ENCODE data around the gene STXBP6. TPM values are rescaled to one million over a fixed set of nuclear protein-coding genes. Genes with fewer than 3 reads are reported as not detected.
A peak's percentile ranks its signal among the peaks of the same experiment; 100 is the strongest.

Gene STXBP6
- total and polyA plus RNA-seq, 2 of the 13 experiments (the other 11 are each of a cell fraction or from before 2014, with no cell fraction given) = 35.3 to 42.8 TPM

DNA sequence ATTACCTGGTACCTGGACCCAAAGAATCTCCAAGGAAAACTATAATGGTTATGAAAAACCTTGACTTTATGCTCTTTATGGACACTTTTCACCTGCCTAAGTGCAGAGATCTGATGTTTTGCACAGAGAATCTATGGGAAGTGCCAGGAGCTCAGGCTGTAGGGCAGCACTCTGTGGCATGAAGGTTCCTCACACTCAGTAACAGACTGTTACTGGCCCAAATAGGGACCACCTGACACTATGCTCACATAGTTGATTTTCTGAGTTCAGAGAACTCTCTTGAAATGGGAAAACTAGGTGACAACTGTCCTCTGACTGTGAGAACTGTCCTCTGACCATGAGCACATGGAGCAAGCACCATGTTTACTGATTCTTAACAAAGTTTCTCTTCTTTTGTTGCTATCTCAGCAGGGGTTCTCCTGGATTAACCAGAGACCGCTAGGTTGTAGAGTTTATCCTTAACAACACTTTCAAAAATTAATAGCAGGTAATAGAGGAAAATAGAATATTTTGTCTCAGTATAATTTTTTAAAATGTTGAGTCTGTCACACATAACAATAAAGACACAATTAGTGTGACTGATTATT lies 101.6 kb downstream of the STXBP6 start (continued):
- TF ChIP-seq, protein P1, sequence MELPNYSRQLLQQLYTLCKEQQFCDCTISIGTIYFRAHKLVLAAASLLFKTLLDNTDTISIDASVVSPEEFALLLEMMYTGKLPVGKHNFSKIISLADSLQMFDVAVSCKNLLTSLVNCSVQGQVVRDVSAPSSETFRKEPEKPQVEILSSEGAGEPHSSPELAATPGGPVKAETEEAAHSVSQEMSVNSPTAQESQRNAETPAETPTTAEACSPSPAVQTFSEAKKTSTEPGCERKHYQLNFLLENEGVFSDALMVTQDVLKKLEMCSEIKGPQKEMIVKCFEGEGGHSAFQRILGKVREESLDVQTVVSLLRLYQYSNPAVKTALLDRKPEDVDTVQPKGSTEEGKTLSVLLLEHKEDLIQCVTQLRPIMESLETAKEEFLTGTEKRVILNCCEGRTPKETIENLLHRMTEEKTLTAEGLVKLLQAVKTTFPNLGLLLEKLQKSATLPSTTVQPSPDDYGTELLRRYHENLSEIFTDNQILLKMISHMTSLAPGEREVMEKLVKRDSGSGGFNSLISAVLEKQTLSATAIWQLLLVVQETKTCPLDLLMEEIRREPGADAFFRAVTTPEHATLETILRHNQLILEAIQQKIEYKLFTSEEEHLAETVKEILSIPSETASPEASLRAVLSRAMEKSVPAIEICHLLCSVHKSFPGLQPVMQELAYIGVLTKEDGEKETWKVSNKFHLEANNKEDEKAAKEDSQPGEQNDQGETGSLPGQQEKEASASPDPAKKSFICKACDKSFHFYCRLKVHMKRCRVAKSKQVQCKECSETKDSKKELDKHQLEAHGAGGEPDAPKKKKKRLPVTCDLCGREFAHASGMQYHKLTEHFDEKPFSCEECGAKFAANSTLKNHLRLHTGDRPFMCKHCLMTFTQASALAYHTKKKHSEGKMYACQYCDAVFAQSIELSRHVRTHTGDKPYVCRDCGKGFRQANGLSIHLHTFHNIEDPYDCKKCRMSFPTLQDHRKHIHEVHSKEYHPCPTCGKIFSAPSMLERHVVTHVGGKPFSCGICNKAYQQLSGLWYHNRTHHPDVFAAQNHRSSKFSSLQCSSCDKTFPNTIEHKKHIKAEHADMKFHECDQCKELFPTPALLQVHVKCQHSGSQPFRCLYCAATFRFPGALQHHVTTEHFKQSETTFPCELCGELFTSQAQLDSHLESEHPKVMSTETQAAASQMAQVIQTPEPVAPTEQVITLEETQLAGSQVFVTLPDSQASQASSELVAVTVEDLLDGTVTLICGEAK (IDR thresholded peaks at IDR 0.05) = no peak
- TF ChIP-seq, protein P1 (CRISPR knock-in tag; IDR thresholded peaks at IDR 0.05) = no peak
- TF ChIP-seq MEF2D (CRISPR knock-in tag; IDR thresholded peaks at IDR 0.05) = no peak
- TF ChIP-seq, protein P2, sequence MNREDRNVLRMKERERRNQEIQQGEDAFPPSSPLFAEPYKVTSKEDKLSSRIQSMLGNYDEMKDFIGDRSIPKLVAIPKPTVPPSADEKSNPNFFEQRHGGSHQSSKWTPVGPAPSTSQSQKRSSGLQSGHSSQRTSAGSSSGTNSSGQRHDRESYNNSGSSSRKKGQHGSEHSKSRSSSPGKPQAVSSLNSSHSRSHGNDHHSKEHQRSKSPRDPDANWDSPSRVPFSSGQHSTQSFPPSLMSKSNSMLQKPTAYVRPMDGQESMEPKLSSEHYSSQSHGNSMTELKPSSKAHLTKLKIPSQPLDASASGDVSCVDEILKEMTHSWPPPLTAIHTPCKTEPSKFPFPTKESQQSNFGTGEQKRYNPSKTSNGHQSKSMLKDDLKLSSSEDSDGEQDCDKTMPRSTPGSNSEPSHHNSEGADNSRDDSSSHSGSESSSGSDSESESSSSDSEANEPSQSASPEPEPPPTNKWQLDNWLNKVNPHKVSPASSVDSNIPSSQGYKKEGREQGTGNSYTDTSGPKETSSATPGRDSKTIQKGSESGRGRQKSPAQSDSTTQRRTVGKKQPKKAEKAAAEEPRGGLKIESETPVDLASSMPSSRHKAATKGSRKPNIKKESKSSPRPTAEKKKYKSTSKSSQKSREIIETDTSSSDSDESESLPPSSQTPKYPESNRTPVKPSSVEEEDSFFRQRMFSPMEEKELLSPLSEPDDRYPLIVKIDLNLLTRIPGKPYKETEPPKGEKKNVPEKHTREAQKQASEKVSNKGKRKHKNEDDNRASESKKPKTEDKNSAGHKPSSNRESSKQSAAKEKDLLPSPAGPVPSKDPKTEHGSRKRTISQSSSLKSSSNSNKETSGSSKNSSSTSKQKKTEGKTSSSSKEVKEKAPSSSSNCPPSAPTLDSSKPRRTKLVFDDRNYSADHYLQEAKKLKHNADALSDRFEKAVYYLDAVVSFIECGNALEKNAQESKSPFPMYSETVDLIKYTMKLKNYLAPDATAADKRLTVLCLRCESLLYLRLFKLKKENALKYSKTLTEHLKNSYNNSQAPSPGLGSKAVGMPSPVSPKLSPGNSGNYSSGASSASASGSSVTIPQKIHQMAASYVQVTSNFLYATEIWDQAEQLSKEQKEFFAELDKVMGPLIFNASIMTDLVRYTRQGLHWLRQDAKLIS (CRISPR knock-in tag; IDR thresholded peaks at IDR 0.05) = no peak
- no peak for TF ChIP-seq HNRNPUL1 (IDR thresholded peaks at IDR 0.05; ENCODE audit: low read depth, low read length)
- TF ChIP-seq KLF12 (CRISPR knock-in tag; IDR thresholded peaks at IDR 0.05; ENCODE audit: borderline replicate concordance) = 0 out of 2 replicates have a peak, but pooled peaks have one; percentile 31
- no peak for TF ChIP-seq TGIF2 (CRISPR knock-in tag; IDR thresholded peaks at IDR 0.05)
- TF ChIP-seq, protein P3, sequence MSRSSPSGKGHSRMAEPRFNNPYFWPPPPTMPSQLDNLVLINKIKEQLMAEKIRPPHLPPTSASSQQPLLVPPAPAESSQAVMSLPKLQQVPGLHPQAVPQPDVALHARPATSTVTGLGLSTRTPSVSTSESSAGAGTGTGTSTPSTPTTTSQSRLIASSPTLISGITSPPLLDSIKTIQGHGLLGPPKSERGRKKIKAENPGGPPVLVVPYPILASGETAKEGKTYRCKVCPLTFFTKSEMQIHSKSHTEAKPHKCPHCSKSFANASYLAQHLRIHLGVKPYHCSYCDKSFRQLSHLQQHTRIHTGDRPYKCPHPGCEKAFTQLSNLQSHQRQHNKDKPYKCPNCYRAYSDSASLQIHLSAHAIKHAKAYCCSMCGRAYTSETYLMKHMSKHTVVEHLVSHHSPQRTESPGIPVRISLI (CRISPR knock-in tag; IDR thresholded peaks at IDR 0.05; ENCODE audit: borderline replicate concordance) = no peak
- no peak for TF ChIP-seq IKZF4 (CRISPR knock-in tag; IDR thresholded peaks at IDR 0.05; ENCODE audit: borderline replicate concordance, low read depth, not compliant biosample characterization)
- no peak for TF ChIP-seq CEBPG (CRISPR knock-in tag; IDR thresholded peaks at IDR 0.05)
- TF ChIP-seq ZNF563 (CRISPR knock-in tag; IDR thresholded peaks at IDR 0.05) = no peak
- no peak for TF ChIP-seq ZKSCAN1 (IDR thresholded peaks at IDR 0.05; ENCODE audit: low read length)

Data from HepG2 (cell line).